IPS-NIHi11 (cell line): ENCODE data around the gene INPP5E.
A peak's percentile ranks its signal among the peaks of the same experiment; 100 is the strongest.

Experiments used
- DNase-seq: peaks from one replicate; pipeline ENCODE4 v3.0.0; 2012; ENCODE audit warnings: mixed read lengths, low spot score

INPP5E gene

GRCh38 chr9:136403538-136403914 is 36.1 kb downstream of the INPP5E start:
- DNase-seq = no peak

- DNase-seq = no peak
Measured at GRCh38 chr9:136402067-136402466, 37.6 kb downstream of the INPP5E start.

- no peak for DNase-seq
Measured at GRCh38 chr9:136401173-136401922, 38.3 kb downstream of the INPP5E start.

GRCh38 chr9:136400038-136400834 is 39.4 kb downstream of the INPP5E start, which contains the start of gene SNAPC4:
TSS of gene SNAPC4 (minus strand) at chr9:136400170. CDS start at chr9:136398428, 1,742 bp downstream.
- peak; percentile 100 for DNase-seq

GRCh38 chr9:136399176-136400037 is 40.2 kb downstream of the INPP5E start:
- DNase-seq = peak; percentile 50

GRCh38 chr9:136398286-136398685 is 41.4 kb downstream of the INPP5E start:
- no peak for DNase-seq

GRCh38 chr9:136397643-136398042 is 42.0 kb downstream of the INPP5E start:
- no peak for DNase-seq

GRCh38 chr9:136396219-136396515 is 43.5 kb downstream of the INPP5E start:
- DNase-seq = no peak

- DNase-seq = no peak
Measured at GRCh38 chr9:136395345-136396218, 44.1 kb downstream of the INPP5E start.

GRCh38 chr9:136395020-136395340 is 44.7 kb downstream of the INPP5E start:
- DNase-seq = no peak

- no peak for DNase-seq
Measured at GRCh38 chr9:136394312-136395019, 45.2 kb downstream of the INPP5E start.

GRCh38 chr9:136393531-136393930 is 46.1 kb downstream of the INPP5E start:
- DNase-seq = no peak

GRCh38 chr9:136392538-136393449 is 46.9 kb downstream of the INPP5E start:
- no peak for DNase-seq

GRCh38 chr9:136391737-136392537 is 47.7 kb downstream of the INPP5E start:
- DNase-seq = no peak

GRCh38 chr9:136389396-136389795 is 50.2 kb downstream of the INPP5E start:
- DNase-seq = no peak

- DNase-seq = no peak
Measured at GRCh38 chr9:136387217-136387616, 52.4 kb downstream of the INPP5E start.

- no peak for DNase-seq
Measured at GRCh38 chr9:136386018-136386417, 53.6 kb downstream of the INPP5E start.

- no peak for DNase-seq
Measured at GRCh38 chr9:136385015-136385414, 54.6 kb downstream of the INPP5E start.

- DNase-seq = no peak
Measured at GRCh38 chr9:136383436-136383835, 56.2 kb downstream of the INPP5E start.
